ENCODE results near the gene ZFP90.

ZFP90 gene

GRCh38 chr16:68590201-68590994 lies 51.3 kb downstream of the ZFP90 start:
- DNase-seq (ENCODE audit: low read depth), result peak; percentile 48

GRCh38 chr16:68592466-68593337 lies 53.6 kb downstream of the ZFP90 start:
- peak; percentile 8 for DNase-seq (ENCODE audit: low read depth)

DNA sequence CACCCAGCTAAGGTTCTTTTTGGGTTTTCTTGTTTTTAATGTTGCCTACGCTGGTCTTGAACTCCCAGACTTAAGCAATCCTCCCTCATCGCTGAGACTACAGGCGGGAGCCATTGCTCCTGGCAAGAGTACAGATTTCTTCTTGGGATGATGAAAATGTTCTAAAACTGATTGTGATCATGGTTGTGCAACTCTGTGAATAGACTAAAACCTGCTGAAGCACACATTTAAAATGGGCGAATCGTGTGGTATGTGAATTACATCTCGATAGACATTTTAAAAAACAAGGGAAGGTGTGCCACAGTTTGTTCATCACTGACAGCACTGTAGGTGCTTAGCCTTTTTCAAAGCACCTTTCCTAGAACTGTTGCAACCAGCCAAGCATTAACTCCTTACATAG lies 57.2 kb downstream of the ZFP90 start:
- peak; percentile 74 for DNase-seq (ENCODE audit: low read depth)

DNA sequence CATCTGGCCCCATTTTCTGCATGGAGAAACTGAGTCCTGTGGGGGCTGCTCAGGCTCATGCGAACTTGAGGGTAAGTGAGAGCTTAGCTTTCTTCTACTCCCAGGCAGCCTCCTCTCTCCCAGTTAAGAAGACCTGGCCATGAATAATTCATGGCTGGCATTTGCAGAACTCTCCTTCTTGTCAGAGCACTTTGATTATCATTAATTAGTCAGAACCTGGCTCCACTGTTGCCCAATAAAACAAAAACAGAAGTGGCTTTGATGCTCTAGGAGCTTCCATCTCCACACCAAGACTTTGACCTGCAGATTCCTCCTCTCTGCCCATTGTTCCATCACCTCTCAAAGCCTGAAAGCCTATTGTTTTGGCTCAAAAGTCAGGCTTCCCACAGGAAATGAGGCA lies 60.5 kb downstream of the ZFP90 start:
- peak; percentile 10 for DNase-seq (ENCODE audit: low read depth)

GRCh38 chr16:68605746-68606145 lies 66.7 kb downstream of the ZFP90 start:
- DNase-seq (ENCODE audit: low read depth), result peak; percentile 66

DNA sequence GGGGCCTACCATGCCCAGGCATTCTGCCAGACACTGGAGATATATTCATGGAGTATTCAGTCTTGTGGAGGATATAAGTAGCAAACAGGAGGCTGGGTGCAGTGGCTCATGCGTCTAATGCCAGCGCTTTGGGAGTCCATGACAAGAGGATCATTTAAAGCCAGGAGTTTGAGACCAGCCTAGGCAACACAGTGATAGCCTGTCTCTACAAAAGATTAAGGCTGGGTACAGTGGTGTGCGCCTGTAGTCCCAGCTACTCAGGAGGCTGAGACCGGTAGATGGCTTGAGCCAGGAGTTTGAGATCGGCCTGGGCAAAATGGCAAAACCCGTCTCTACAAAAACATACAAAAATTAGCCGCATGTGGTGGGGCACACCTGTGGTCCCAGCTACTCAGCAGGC lies 68.4 kb downstream of the ZFP90 start:
- no peak for DNase-seq (ENCODE audit: low read depth)

DNA sequence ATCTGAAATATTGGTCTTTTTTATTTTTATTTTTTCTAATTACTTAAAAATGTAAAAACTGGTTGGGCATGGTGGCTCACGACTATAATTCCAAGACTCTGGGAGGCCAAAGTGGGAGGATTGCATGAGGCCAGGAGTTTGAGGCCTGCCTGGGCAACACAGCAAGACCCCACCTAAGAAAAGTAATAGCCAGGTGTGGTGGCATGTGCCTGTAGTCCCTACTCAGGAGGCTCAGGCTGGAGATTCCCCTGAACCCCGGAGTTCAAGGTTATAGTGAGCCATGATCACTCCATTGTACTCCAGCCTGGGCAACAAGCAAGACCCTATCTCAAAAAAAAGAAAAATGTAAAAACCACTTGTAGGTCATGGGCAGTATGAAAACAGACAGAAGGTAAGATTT lies 69.2 kb downstream of the ZFP90 start:
- DNase-seq (ENCODE audit: low read depth), result no peak

- DNase-seq (ENCODE audit: low read depth), result peak; percentile 97
Observed at GRCh38 chr16:68612996-68613395, 73.9 kb downstream of the ZFP90 start.

DNA sequence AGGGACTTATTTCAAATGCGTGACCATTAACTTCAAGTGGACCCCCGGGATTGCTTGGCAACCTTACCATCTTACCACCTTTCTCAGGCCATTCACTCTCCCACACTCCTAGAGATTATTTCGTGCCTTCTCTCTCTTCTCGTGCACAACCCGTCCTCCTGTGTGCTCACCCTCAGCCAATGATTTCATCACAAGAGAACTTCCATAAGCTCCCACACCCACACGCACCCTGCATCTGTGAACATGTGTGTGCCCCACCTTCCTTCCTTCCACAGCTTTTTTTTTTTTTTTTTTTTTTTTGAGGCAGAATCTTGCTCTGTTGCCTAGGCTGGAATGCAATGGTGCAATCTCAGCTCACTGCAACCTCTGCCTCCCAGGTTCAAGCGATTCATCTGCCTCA lies 78.6 kb downstream of the ZFP90 start:
- peak; percentile 72 for DNase-seq (ENCODE audit: low read depth)
